ENCODE measurements around the gene ZNF469.

ZNF469 gene

GRCh38 chr16:88405216-88406060 is 22.7 kb downstream of the ZNF469 start:
- no peak overlapping the region for H2AFZ ChIP-seq (ENCODE audit: low read depth, low read length)
- H3K36me3 ChIP-seq (ENCODE audit: insufficient read depth, low read length), result no peaks in the 10 kb centered on the region
- DNase-seq, result no peak
- TF ChIP-seq EZH2 (IDR thresholded peaks at IDR 0.05; ENCODE audit: borderline replicate concordance, low read depth, low read length, severe bottlenecking) (no peak), CTCF (IDR thresholded peaks at IDR 0.05; ENCODE audit: borderline replicate concordance, extremely low read depth, low read length, poor library complexity, severe bottlenecking) (no peak)
- H3K27ac ChIP-seq (ENCODE audit: low read length), result no peak overlapping the region
- no peak overlapping the region for H3K4me2 ChIP-seq (ENCODE audit: insufficient read depth, low read length)
- H3K79me2 ChIP-seq (ENCODE audit: insufficient read depth, low read length), result no peaks in the 10 kb centered on the region
- H3K4me1 ChIP-seq (ENCODE audit: insufficient read depth, low read length), result 0 out of 2 replicates have a peak, but pooled peaks cover 3% of the 10 kb centered on the region
- H4K20me1 ChIP-seq (ENCODE audit: insufficient read depth, low read length), result no peaks in the 10 kb centered on the region
- no peak overlapping the region for H3K4me3 ChIP-seq (ENCODE audit: low read depth in 1 of 2, low read length in 2 of 2)
- H3K9me3 ChIP-seq (ENCODE audit: insufficient read depth, low read length, severe bottlenecking), result no peaks in the 10 kb centered on the region
- no peak overlapping the region for H3K9ac ChIP-seq (ENCODE audit: low read depth, low read length)
- no peaks in the 10 kb centered on the region for H3K27me3 ChIP-seq (ENCODE audit: insufficient read depth, low read length, poor library complexity)
- no peak for ATAC-seq (ENCODE audit: insufficient read depth, low read depth)

GRCh38 chr16:88406096-88407041 is 23.6 kb downstream of the ZNF469 start:
- no peak for DNase-seq
- TF ChIP-seq EZH2 (IDR thresholded peaks at IDR 0.05; ENCODE audit: borderline replicate concordance, low read depth, low read length, severe bottlenecking) (no peak), CTCF (IDR thresholded peaks at IDR 0.05; ENCODE audit: borderline replicate concordance, extremely low read depth, low read length, poor library complexity, severe bottlenecking) (no peak)

GRCh38 chr16:88407042-88407420 is 24.3 kb downstream of the ZNF469 start:
- H3K79me2 ChIP-seq (ENCODE audit: insufficient read depth, low read length), result no peaks in the 10 kb centered on the region
- no peak overlapping the region for H3K27ac ChIP-seq (ENCODE audit: low read length)
- ATAC-seq (ENCODE audit: insufficient read depth, low read depth), result no peak
- no peaks in the 10 kb centered on the region for H3K9me3 ChIP-seq (ENCODE audit: insufficient read depth, low read length, severe bottlenecking)
- no peak overlapping the region for H3K4me3 ChIP-seq (ENCODE audit: low read depth in 1 of 2, low read length in 2 of 2)
- H3K27me3 ChIP-seq (ENCODE audit: insufficient read depth, low read length, poor library complexity), result no peaks in the 10 kb centered on the region
- no peak overlapping the region for H2AFZ ChIP-seq (ENCODE audit: low read depth, low read length)
- H3K4me2 ChIP-seq (ENCODE audit: insufficient read depth, low read length), result no peak overlapping the region
- H3K36me3 ChIP-seq (ENCODE audit: insufficient read depth, low read length), result no peaks in the 10 kb centered on the region
- TF ChIP-seq CTCF (IDR thresholded peaks at IDR 0.05; ENCODE audit: borderline replicate concordance, extremely low read depth, low read length, poor library complexity, severe bottlenecking), result no peak
- no peak for TF ChIP-seq EZH2 (IDR thresholded peaks at IDR 0.05; ENCODE audit: borderline replicate concordance, low read depth, low read length, severe bottlenecking)
- H4K20me1 ChIP-seq (ENCODE audit: insufficient read depth, low read length), result no peaks in the 10 kb centered on the region
- H3K4me1 ChIP-seq (ENCODE audit: insufficient read depth, low read length), result 0 out of 2 replicates have a peak, but pooled peaks cover 3% of the 10 kb centered on the region
- H3K9ac ChIP-seq (ENCODE audit: low read depth, low read length), result no peak overlapping the region
- no peak for DNase-seq

More at GRCh38 chr16:88406096-88407041, 23.6 kb downstream of the ZNF469 start:
- Histone ChIP-seq H3K27ac (ENCODE audit: low read length) (no peak overlapping the region), H3K79me2 (ENCODE audit: insufficient read depth, low read length) (no peaks in the 10 kb centered on the region), H4K20me1 (ENCODE audit: insufficient read depth, low read length) (no peaks in the 10 kb centered on the region), H3K36me3 (ENCODE audit: insufficient read depth, low read length) (no peaks in the 10 kb centered on the region), H3K9ac (ENCODE audit: low read depth, low read length) (no peak overlapping the region), H3K9me3 (ENCODE audit: insufficient read depth, low read length, severe bottlenecking) (no peaks in the 10 kb centered on the region), H3K4me1 (ENCODE audit: insufficient read depth, low read length) (0 out of 2 replicates have a peak, but pooled peaks cover 3% of the 10 kb centered on the region), H3K27me3 (ENCODE audit: insufficient read depth, low read length, poor library complexity) (no peaks in the 10 kb centered on the region), H2AFZ (ENCODE audit: low read depth, low read length) (no peak overlapping the region), H3K4me3 (ENCODE audit: low read depth in 1 of 2, low read length in 2 of 2) (no peak overlapping the region), H3K4me2 (ENCODE audit: insufficient read depth, low read length) (no peak overlapping the region)
- ATAC-seq (ENCODE audit: insufficient read depth, low read depth), result no peak
